GM20000 (cell line): ENCODE measurements around the gene CDK16.

Experiments
- DNase-seq: peaks from one replicate; pipeline ENCODE4 v3.0.0; 2012; ENCODE audit warnings: low spot score
- CTCF ChIP-seq: IDR thresholded peaks from 2 replicates; pipeline ENCODE4 v1.5.1; 2012; ENCODE audit warnings: mild to moderate bottlenecking, control low read depth; ENCODE audit errors: extremely low read depth, missing control alignments

Gene CDK16

GRCh38 chrX:47186096-47186740 lies 32.3 kb upstream of the CDK16 start:
- DNase-seq: no peak

DNA sequence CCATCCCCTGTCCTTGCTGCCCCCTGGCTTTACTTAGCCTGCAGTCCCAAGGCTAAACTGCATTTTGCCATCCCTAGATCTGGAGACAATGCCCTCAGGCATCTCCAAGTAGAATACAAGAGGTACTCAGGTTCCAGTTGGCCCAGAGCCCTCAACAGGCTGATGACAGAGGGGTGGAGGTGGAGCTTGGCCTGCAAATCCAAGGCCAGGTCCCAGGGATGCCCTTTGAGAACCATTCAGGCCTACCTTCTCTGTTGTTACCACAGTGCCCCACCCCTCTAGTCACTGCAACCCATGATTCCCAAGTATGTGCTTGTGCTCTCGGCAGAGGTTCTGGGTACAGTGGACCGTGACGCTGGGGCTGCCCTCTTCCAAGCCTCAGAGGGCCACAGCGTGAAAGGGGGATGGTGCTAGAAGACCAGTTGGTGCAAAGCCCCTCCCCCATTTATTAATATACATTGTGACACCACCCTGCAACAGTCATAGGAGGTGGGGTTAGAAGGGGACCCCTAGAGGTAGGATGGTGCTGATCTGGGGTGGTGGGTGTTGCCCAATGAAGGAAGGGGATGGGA lies 31.3 kb upstream of the CDK16 start:
- no peak for DNase-seq
- TF ChIP-seq CTCF: no peak

More at GRCh38 chrX:47186096-47186740, 32.3 kb upstream of the CDK16 start:
- TF ChIP-seq CTCF: no peak

DNA sequence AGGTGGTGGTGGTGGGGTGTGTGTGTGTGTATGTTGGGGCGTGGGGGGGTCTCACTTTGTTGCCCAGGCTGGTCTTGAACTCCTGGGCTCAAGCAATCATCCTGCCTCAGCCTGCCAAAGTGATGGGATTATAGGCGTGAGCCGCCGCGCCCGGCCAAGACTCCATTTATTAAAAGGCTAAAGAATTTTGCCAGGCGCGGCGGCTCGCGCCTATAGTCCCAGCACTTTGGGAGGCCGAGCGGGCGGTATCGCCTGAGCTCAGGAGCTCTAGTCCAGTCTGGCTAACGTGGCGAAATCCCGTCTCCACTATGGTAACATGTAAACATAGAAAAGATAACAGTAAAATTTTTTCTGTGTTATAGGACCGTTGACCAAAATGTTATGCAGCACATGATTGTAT lies 28.6 kb upstream of the CDK16 start:
- no peak for DNase-seq
- TF ChIP-seq CTCF: no peak

- peak; percentile 89 for DNase-seq
- no peak for TF ChIP-seq CTCF
Observed at GRCh38 chrX:47190445-47191269, 27.8 kb upstream of the CDK16 start.

GRCh38 chrX:47191331-47191730 lies 27.1 kb upstream of the CDK16 start:
- TF ChIP-seq CTCF: no peak
- peak; percentile 43 for DNase-seq

DNA sequence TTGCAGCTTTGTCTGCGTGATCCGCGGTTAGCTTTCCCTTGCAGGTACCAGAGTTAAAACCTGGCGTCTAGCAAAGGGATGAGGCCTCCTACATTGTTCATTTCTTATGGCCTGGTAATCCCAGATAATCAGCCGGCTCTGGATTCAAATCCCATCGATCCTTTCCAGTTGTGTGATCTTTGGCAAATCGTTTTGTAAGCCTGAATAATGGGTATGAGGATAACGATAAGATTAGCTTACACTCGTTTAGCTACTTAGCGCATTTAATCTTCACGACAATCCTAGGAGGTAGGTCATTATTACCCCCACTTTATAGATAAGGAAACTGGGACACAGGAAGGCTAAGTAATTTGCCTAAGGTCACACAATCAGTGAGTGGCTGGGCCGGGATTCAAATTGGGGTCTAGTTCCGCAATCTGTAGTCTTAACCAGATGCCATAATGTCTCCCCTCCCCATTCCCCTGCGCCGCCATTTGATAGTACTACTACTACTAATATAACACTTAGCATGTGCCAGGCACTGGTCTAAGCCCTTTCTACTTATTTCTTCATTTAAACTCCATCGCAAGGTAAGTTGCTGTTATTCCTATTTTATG lies 26.6 kb upstream of the CDK16 start:
- no peak for TF ChIP-seq CTCF
- no peak for DNase-seq
